ENCODE results near the gene CCL4L2.
"Not testable (repeated sequence)": the region's sequence is repeated elsewhere in the genome, so short reads cannot be mapped to it uniquely, and the experiment has no call there.

Gene CCL4L2

DNA sequence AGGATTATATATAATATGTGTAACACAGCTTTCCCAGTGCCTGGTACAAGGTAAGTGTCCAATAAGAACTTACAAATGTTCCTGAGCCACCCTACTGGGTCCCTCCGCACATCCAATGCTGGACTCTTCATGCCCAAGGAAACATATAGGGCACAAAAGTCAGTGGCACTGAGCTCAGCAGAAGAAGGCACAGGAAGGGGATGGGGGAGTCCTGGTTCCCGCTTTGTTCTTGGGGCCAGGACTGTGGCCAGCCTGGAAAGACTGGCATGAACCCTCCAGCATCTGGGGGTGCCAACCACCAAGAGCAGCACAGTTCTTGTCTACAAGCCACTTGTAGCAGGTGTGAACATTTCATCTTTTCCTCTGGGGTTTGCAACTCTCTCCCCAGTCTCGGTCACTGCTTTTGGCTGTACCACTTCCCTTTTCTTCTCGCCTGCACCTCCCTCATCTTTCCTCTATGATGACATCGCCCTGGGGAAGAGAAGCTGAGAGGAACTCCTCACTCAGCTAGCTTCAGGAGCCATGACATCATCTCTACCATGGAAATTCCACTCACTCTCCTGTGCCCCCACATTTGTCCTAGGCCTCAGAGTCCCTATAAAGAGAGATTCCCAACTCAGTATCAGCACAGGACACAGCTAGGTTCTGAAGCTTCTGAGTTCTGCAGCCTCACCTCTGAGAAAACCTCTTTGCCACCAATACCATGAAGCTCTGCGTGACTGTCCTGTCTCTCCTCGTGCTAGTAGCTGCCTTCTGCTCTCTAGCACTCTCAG, at the start of gene CCL4L2:
Gene CCL4L2, plus strand, starts transcription at position 625 of the 773 bp plus-strand sequence.
- DNase-seq = peak; percentile 53

DNA sequence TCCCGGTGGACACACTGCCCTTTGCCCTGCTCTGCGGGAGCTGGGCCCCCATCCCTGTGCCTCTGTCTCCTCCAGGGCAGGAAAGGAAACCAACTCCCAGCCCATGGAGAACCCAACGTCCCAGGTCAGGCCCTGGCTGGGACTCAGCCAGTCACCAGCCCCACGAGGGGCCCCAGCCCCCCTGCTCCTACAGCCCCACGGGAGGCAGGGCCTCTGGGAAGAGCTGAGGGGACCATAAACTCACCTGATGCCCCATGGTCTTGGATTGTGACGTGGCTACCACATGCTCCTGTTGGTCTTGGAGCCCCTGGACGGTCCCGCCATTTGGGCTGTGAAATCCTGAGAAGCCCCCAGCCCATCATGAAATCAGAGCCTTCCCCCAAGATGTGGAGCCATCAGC, 42.0 kb upstream of the CCL4L2 start:
- not testable (repeated sequence) for DNase-seq

- not testable (repeated sequence) for DNase-seq
These were observed 34.3 kb upstream of the CCL4L2 start, which contains the start of gene TBC1D3B for GRCh38 chr17:36176536-36176935. TBC1D3B (minus strand) TSS chr17:36176636; CDS start chr17:36175050, 1,586 bp downstream.

- not testable (repeated sequence) for DNase-seq
These were observed 29.3 kb upstream of the CCL4L2 start for GRCh38 chr17:36181446-36182175.

DNA sequence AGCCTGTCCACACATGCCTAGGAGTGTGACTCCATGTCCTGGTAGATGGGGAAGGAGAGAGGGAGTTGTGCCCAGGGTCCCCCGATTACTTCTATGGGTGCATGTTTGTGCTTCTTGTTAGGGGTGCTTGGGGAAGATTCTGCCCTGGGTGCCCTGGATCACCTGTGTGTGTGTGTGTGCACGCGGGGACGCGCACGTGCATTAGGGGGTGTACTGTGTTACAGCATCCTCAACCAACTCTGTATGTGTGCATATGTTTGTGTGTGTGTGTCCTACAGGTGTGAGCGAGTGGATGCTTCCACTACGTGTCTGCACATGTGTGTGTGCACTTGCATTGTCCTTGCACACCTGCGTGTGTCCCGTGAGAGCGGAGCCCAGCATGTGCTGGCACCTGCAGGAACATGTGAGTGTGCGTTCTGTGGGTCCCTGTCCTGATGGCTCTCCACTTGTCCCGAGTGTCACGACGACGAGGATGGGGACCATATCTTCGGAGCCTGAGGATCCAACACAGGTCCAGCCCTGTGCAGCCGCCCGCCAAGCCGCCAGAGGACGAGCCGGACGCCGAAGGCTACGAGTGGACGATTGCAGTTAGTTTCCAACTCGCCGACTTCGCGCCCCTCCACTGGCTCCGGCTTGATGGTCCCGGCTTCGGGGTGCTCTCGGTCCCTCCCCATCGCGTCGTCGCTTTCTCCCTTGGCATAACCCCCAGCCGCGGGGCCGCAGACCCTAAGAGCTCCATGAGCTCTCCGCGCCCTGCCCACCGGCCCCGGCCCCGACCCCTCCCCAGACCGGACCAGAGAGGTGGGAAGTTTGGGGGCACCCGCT, 28.5 kb upstream of the CCL4L2 start:
- peak; percentile 28 for DNase-seq

DNA sequence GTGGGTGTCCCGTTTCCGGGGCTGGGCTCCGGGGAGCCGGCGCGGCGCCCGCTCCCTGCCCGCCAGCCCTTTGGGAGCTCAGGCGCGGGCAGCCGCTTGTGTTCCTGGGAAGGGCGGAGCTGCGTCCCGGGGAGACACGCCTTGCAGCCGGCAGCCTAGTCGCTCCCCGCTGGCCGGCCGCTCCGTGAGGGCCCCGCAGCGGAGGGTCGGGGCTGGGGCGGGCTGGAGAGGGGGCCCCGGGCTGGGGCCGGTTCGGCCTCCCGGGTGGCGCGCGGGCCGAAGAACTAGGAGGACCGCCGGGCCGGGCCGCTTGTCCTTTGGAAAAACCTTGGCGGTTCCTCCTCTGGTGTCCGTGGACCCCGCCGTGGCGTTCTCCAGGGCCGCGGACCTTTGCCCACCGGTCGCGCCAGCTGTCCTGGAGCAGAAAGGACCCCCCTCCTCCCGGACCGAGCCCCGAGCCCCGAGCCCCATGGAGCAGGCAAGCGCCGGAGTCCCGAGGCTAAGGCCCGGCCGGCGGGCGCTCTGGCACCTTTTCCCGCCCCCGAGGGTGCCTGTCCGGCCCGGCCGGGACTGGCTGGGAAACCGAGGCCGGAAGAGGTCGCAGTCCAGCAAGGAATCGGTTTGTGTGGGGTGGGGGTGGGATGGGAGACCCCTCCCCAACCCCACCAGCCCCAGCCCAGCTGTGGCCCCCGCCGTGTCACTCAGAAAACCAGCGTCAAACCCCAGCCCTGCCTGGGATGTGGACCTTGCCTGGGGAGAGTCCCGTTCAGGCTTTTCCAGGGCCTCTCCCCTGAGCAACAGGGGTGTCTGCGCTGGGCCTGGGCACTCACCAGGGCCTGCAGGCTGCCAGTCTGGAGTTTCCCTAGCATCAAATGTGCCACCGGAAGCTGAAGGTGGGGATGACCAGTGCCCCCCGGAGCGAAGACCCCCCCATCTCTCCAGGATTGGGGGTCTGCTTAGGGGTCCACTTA, 27.6 kb upstream of the CCL4L2 start:
- DNase-seq = peak; percentile 84

- DNase-seq = no peak
These were observed 26.7 kb upstream of the CCL4L2 start for GRCh38 chr17:36184023-36184765.

DNA sequence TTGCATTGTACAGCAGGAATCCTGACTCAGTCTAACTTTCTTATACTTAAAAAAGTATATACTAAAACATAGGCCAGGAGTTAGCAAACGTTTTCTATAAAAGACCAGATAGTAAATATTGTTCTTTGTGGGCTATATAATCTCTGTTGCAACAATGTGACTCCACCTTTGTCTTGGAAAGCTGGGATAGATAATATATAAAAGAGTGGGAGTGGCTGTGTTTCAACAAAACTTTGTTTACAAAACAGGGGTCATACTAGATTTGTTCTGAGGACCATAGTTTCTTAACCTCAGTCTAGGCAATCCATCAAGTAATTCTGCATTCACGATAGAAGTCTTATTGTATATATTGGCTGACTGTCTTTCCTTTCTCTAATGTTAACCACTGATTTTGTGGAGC, 25.4 kb upstream of the CCL4L2 start:
- peak; percentile 26 for DNase-seq

DNA sequence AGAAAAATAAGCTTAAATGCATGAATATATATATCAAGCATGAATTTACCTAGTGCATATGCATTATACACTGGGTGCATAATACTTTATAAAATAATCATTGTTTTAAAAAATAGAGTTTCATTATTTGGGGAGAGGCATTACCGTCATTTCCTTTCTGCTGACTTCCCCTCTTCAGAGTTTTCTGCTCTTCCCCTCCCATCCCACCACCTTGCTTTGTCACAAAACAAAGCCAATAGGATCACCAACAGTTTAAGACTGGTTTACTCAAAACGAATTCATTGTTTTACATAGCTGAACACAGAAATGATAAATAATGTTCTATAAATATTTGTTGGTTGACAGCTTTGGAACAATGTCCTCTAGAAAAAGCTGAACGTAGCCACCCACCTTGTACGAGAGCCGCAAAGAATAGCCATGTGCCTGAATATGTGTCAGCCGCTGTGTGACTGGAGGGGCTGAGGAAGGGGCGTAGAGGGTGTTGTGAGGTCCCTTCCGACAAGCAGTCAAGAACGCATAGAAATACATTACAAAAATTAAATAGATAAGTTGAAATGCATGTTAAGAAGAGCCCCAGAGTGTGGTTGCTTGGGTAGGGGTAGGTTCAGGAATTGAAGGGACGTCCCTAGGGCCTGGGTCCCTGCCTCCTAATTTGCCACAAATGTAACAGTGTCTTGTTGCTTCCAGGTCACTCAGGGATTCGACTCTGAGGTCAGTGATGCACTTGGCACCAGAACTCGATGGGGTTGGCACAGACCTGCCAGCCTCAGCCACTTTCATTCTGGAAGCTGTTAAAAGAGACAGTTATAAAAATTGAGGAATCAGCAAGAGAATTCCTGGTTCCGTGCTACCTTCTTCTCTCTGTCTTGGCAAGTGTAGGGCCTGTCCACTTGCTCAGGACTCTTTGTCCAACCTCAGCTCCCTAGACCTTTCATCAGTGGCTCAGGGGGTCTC, 23.8 kb upstream of the CCL4L2 start:
- peak; percentile 50 for DNase-seq

- DNase-seq = peak; percentile 50
These were observed 22.8 kb upstream of the CCL4L2 start for GRCh38 chr17:36187943-36188665.

DNA sequence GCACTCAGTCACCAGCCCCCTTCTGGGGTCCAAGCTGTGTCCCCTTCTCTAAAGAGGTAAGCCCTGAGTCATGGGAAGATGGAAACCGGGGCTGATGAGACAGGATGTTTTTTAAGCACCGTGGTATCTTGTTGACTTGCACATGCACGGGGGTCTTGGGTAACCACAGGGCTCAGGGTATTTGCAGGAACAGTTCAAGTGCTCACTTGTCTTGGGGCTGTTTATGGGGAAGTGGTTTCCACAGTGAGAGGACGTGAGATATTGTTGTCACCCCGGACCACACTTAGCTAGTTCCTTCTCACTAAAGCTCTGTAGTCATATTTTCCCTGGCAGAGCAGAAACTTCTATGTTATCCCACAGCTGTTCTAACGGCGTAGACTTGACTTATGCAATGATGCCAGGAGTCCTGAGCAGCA, 22.0 kb upstream of the CCL4L2 start:
- peak; percentile 96 for DNase-seq

DNA sequence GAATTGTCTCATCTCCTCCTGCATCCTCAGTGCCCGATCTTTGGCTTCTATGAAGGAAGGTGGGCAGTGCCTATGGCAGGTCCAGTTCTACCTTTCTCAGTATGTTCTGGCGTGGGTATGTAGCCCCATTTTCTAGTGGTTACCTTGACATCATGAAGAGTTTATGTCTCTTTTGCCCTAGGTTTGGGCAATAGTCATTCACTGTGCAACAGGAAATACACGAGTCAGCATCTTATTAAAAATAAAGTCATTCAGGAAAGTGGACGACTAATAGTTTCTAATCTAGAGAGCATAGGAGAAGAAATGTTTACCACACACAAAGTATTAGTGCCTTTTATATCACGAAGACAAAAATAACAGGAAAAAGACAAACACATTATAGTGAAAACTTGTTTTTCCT, 20.9 kb upstream of the CCL4L2 start:
- not testable (repeated sequence) for DNase-seq

- not testable (repeated sequence) for DNase-seq
These were observed 20.1 kb upstream of the CCL4L2 start for GRCh38 chr17:36190549-36191330.

GRCh38 chr17:36193216-36193775, 17.6 kb upstream of the CCL4L2 start:
- DNase-seq = no peak

- not testable (repeated sequence) for DNase-seq
These were observed 16.6 kb upstream of the CCL4L2 start for GRCh38 chr17:36194147-36194831.

GRCh38 chr17:36194832-36195433, 15.9 kb upstream of the CCL4L2 start:
- not testable (repeated sequence) for DNase-seq

Data from hematopoietic multipotent progenitor cell treated with erythropoietin and hydrocortisone succinate and interleukin-3 and kit ligand, for 4 days (in vitro differentiated cells).